Forelimb muscle (tissue), 1 donor: ENCODE data around the gene ZNF175. TPM values are rescaled to one million over a fixed set of nuclear protein-coding genes. Genes with fewer than 3 reads are reported as not detected.

ENCODE experiments used
- DNase-seq: peaks from one replicate; pipeline ENCODE4 v3.0.0-alpha.2; 2013; ENCODE audit warnings: low read depth
- polyA plus RNA-seq: library from polyadenylated mRNA; unstranded; fragments of 120-200 nt; gene quantifications from one replicate; pipeline ENCODE4 v1.2.1, GENCODE V29; 2013; ENCODE audit not compliant: insufficient read length

Gene ZNF175
- polyA plus RNA-seq = 8.1 TPM

DNA sequence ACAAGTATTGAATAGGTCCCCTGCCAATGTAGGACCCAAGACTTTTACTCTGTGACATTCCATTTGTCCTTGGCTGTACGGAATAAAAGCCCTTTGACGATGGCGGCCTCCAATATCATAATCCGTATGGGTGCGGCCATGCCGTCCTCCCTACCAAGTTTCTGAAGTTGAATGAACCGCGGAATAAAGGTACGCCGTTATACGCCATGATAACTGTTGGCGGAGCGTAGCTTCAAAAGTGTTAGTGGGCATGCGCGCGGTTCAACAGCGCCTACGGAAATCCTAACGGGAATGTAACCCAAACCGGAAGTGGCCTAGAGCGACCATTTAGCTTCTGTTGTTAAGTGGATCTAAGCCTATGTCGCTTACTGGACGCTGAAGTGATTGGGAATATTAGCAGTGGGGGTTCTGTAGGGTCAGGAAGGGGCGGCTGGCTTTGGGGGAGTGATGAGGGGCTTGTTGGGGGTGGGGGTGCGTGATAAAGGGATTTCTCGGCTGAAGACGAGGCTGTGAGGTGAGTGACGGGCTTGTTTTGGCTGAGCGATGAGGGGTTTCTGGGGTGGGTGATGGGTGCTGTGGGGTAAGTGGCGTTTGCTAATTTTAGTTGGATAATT is at the start of gene ZNF175:
Gene ZNF175, plus strand, starts transcription at position 322 of the 614 bp plus-strand sequence. CDS start 2,047 bp downstream, outside the sequence.
- DNase-seq = peak; percentile 97

DNA sequence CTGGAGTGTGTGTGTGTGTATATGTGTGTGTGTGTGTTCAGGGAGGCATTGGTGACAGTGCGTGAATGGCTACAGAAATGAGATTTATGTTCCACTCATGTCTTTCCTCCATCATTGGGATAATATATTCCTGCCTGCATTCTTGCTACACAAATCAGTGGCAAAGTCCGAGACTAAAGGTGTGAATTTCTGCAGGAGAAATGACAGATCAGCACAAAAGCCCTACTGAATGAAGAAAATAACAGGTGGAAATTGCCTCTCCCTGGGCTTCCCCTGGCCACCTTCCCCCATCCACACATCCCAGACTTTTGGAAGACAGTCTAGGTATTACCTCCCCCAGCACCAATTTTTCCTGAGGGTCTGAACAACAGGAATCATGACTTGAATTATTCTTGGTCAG is 49.7 kb upstream of the ZNF175 start:
- DNase-seq = no peak

DNA sequence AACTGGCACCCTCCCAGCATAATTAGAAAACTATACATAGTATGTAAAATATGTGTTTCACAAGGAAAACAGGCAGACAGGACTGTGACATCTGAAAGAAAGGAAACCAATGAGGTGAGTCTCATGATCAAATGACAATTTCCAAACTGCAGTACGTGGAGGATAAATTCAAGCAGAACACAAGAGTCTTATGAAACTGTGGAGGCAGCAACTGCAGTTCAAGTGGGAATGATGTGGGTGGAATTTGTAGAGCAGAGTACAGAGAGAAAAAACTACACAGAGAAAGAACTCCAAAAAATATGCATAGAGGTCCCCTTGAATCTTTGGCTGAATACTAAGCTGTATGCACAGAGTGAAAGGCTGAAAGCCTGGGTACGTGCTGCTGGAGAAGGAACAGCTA is 49.3 kb upstream of the ZNF175 start:
- DNase-seq = no peak

DNA sequence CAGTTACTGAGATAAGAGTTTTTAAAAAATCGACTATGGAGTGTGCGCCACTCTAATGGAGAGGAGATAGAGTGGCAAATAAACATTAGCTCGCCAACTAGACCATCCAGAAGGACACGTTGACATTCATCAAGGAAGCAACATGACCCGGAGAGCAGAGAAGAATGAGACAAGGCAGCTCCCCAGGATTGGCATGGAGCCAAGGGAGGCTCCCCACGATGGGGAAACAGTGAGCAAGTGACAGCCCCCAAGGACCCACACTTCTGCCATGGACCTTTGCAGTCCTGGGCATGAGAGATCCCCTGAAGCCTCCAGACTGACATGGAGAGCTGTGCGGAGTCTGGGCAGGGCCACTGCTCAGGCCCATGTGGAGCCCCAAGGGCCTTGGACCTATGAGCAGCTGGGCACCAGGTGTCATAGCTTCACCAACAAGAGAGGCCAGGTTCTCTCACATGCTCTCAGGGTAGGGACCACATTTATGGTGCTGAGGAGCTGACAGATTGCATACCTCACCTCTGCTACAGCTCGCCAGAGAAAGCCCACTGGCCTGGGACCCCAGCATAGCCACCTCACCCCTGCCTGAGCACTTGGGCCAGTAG is 46.3 kb upstream of the ZNF175 start:
- DNase-seq = no peak

DNA sequence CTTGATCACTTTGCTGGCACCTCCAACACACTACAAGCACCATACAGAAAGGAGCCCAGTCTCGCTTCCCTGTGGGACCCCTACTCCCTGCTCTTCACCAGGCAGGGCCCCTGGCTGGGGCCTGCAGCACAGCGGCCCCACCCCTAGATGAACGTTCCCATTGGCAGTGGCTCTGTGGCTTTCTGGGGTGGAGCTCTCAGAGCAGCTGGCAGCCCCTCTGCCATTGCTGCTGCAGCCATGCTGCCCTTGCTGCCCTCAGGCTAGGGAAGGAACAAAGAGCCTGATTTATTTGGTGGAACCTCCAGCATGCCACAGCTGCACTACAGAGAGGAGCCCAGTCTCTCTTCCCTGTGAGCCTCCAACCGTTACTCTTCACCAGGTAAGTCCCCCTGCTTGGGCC is 45.4 kb upstream of the ZNF175 start:
- no peak for DNase-seq

DNA sequence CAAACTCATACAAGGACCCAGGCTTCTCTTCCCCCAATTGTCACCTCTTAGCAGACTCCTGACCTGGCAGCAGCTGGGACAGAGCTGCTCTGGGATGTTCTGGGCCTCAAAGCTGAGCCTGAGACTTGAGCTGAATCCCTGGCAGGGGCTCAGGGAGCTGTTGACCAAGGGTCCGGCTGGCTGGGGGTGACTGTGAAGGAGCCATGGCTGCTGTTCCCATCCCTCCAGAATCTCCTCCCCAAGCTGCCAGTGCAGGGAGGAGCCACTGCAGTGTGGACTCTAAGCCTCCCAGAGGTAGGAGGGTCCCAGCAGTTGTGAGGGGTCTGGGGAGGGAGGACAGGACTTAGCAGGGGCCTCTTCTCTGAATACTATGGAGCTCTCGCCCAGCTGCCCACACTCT is 41.8 kb upstream of the ZNF175 start:
- no peak for DNase-seq

DNA sequence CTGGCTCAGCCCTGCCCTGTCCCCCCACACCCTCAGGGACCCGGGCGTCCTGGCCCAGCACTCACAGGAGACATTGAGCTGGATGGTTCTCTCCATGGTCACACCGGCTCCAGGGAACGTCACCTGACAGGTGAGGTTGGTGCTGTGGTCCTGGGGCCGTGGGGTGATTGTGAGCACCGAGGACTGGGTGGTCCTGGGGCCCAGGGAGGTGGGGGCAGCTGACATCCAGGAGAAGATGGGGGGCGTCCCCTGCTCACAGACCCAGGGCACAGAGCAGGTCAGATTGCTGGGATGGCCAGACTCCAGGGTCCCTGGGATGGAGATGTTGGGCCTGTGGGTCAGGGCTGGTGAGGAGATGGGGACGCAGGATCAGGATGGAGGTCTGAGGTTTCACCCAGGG is 40.5 kb upstream of the ZNF175 start:
- DNase-seq = no peak

DNA sequence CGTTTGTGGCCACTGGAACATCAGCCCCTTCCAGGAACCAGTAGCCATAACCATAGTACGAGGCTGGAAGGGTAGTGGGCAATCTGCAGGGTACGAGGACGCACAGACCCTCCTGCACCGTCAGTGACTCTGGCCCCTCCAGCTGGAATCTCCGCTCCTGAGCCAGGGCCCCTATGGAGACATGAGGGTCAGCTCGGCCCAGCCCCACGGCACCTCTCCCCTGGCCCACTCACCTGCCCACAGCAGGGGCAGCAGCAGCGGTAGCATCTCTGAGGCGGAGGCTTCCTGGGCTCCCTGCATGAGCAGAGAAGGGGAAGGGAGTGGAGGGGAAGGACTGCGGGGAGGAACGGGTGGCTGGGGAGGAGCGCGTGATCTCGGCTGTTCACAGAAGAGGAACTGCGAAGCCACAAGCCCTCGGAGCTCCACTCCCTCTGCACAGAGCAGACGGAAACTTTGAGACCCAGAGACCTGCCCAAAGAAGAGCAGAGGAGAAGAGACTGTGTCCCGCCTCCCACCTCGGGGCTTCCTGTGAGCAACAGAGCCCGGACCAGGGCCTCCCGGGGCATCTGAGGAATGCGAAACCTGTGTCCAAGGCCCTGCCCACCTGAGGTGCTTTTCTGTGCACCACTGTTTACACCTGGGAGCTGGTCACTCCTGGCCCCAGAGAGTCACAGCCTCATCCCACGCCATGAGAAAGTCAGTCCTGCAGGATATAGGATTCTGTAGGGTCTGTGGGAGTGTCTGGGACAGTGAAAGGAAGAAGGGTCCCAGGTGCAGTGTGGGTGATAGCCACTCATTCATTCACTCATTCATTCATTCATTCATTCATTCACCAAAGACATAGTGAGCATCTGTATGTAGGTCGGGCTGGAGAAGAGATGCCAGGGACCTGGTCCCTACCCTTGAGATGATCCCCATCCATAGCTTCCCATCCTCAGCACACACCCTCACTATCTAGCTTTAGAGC is 39.5 kb upstream of the ZNF175 start, which contains the start of gene SIGLEC6:
Gene SIGLEC6, minus strand, starts transcription at position 322 of the 967 bp plus-strand sequence. Its CDS starts 22 bp downstream, at position 300.
- DNase-seq = no peak

DNA sequence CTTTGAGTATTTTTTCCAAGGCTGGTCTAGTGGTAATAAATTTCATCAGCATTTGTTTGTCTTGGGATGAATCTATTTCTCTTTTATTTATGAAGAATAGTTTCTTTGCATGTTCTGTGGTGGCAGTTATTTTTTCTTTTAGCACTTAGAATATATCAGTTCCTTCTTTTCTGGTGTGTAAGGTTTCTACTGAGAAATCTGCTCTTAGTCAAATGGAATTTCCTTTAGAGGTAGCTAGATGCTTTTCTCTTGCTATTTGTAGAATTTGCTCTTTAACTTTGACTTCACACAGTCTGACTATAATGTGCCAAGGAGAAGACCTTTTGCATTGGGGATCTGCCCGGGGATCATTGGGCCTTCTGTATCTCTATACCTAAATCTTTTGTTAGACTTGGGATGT is 35.5 kb upstream of the ZNF175 start:
- no peak for DNase-seq

DNA sequence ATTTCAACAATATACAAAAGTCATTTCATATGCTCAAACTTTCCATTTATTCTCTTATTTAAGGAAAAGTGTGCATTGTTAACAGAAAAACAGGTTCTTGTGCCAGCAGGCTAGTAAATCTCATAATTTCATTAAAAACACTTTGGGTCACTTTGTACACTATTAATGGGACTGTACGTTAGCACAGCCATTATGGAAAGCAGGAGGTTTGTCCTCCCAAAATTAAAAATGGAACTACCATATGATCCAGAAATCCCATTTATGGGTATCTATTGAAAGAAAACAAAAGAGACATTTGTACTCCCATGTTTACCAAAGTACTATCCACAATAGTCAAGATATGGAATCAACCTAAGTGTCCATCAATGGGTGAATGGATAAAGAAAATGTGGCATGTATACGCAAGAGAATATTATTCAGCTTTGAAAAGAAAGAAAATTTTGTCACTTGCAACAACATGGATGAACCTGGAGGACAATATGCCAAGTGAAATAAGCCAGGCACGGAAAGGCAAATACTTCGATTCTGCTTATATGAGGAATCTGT is 31.2 kb upstream of the ZNF175 start:
- DNase-seq = no peak

DNA sequence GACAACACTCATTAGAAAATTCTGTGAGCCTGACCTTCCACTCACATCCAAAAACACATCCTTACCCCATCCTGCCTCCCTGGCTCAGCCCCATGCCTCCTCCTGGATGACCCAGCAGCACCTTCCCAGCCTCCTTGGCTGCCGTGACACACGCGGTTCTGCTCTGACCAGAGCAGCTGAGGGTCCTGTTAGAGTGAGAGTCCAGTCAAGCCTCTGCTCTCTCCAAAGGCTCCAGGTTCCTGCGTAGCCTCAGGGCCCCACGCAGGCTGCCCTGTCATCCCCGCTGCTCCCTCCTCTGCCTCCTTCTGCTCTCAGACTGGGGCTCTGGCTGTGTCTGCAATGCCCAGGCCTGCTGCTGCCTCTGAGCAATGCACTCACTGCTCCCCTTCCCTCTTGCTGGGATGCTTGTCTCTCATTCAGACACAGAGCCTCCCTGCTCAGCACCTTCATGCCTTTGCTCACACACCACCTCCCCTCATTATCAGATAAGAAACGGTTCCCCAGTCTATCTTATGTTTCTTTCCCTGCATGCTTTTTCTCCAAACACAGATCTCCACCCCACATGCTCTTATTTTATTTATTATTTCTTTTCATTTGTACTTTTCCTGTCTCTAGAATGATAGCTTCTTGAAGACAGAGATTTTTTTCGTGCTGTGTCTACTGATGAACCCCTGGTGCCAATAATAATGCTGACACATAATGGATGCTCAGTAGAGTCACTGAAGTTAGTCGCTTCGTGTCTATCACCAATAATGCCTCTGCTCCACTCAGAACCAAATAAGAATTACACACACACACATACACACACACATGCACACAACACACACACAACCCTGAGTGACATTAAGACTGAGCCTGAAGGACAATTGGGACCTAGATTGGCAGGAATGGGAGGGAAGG is 29.4 kb upstream of the ZNF175 start:
- no peak for DNase-seq

DNA sequence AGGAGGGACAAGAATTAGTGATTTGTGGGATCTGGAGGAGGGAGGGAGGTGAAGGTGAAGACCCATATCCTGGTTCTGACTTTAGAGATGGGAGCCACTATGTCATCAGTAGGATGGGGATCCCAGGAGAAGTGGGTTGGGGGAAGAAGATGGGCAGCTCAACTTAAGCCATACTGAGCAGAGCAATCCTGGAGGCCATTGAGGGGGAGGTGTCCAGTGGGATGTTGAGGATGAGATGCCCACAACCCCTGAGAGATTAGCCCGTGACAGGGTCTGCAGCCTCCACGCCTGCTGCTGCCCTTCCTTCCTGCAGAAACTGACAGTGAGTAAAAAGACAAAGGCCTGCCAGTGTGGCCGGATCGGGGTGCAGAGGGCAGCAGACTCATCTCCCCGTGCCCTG is 28.4 kb upstream of the ZNF175 start:
- DNase-seq = no peak

DNA sequence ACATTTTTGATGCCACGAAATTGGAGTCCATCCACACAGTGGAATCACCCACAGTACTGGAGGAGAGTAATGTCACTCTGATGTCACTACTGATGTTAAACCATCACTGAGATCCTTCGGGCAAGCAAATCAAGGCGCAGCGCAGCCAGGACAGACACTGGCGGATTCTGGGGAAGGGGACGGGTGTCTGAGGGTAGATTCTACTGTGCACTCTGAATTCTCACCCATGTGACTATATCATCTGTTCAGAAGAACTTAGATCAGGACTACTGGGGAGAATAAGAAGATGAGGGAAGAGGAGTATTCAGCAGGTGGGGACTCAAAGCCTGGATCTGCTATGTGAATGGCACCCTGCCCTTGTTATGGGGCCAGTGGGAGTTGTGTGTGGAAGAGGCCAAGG is 27.0 kb upstream of the ZNF175 start:
- DNase-seq = no peak

DNA sequence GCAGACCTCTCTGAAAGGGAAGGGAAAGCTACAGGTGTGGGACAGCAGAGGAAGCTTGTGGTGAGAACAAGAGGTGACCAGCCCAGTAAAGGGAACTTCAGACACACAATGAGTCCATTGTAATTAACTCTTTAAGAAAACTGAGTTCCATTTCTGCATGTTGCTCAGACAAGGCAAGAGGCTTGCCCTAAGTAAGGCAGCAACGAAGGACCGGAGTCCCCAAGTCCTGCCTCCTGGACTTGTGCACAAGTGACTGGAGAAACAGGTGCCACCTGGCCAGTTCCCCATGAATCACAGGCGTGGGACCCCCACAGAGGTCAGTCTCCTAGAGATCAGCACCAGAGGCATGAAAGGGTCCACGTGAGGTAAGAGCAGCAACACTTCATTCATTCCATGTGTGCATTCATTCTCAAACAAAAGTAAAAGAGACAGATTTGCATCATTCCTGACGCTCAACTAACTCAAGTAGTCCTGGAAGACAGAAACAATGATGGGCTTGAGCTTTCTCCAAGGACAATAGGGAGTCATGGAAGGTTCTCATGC is 24.9 kb upstream of the ZNF175 start:
- DNase-seq = no peak

DNA sequence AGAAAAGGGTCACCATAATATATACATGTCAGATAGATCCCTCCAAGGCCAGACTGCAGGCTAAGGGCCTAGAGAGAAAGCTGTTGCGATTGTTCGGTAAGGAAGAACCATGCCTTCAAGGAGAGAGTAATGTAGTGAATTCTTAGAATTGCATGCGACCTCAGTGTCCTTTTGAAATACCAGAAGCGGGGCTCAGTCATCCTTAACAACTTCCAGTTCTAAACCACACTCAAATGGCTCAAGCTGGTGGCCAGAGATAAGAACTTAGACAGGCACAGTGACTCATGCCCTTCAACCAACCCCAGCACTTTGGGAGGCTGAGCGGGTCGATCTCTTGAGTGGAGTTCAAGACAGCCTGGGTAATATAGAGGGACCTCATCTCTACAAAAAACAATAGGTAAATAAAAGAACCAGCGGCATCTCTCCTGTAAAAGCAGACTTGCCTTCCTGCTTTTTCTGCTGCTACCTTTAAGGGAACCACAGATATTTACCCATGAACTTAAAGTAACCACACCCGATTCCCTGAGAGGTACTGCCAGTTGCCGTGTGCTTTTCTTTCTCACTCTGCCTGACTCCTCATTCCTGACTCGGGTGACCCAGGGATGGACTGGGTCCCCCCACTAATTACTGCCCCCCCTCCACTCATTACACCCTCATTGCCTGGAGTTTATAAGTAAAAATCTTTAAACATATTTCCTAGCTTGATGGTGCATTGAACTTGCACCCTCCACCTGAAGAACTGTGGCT is 24.3 kb upstream of the ZNF175 start:
- no peak for DNase-seq

DNA sequence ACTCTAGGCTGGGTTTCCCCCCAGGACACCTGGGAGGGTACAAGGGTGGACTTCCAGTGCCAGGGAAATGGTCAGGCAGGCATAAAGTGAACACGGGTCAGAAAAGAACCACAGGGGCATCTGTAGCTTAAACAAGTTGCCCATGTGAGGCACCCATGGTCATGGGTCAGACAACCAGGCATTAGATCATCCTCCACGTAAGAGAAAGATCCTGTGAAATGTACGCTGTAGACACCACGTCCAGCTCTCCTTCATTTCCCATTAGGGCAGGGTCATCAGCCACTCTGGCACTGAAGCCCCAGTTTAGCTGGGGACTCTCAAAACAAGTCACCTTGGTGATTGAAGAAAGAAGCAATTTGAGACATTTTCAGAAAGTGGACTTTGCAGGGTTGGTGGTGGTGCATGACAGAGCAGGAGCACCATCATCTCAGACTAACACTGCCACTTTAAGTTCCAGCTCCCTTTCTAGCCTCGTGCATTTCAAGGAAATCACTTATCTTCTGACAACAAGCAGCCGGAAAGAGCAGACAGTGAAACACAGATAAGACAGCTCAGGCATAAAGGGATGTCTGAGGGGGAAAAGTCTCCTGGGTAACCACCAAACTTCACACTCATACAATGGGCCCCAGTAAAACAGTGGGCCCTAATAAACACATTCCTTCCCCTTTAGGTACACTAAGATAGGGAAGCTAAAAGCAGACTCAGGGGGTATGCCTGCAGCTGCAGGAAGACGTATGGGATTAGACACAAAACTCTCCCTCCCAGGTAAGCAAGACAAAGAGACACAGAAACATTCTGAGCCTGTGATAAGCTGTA is 23.5 kb upstream of the ZNF175 start:
- DNase-seq = no peak

DNA sequence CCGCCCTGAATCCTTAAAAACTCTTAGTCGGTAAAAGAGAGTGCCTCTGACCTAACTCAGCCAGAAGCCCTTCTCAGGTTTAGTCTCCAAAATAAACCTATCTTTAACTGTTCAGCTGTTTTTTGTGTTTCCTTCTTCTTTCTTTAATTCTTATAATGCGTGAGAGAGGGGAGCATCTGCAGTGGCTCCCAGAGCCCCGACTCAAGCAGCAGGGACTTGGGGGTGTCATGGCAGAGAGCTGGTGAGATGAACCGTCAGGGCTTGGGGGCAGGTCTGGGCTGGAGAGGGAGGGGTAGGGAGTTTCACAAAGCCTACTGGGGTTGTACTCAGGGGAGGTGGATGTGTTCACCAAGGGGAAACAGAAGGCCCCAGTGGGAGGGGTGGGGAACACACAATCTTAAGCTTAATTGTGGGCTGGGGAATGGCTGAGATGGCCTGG is 22.9 kb upstream of the ZNF175 start:
- DNase-seq = no peak

DNA sequence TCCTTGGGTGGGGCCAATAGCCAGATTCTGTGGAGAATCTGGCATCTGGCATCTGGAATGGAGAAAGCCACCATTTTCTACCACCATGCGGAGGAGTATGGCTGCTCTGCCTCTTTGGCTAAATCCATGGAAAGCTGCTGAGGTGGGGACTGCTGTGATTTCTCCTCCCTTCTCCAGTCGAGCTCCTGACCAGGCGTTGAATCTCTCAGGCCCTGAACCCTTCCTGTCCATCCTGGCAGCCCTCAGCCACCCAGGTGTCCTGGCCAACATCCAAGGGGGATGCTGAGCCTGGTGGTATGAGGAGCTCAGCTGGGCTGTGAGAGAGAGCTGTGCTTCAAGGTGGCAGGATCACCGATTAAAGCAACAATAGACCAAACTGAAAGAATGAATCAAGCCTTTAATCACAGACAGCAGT is 22.2 kb upstream of the ZNF175 start:
- no peak for DNase-seq
